G401.6 (cell line): ENCODE data around the gene ANKRD9.

Source experiments
- FAIRE-seq: peaks from 2 replicates; lab custom pipeline; 2012; peaks lifted over from hg19 to GRCh38; lab: Jason Lieb, UNC

The ANKRD9 gene

DNA sequence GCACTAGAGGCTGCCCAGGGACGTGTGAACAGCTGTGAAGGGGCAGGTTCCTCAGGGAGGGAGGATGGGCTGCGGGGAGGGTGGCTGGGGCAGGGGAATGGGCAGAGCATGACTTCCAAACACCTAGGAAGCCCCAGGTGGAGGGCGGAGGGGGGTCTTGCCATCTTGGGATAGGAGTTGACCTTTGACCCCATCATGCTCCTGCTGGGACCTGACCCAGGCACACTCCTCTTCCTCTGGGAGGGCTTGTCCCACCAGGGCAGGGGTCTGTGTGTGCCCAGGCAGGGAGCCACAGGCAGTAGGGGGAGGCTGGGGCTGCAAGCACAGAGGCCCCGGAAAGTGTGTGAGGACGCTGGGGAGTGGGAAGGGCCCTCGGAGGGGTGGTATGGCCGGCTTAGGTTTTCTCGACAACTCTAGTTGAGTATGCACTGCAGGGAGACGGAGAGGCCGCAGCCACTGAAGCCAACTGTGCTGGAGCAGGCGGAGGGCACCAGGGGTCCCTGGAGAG lies 3.3 kb upstream of the ANKRD9 start:
- no peak for FAIRE-seq

DNA sequence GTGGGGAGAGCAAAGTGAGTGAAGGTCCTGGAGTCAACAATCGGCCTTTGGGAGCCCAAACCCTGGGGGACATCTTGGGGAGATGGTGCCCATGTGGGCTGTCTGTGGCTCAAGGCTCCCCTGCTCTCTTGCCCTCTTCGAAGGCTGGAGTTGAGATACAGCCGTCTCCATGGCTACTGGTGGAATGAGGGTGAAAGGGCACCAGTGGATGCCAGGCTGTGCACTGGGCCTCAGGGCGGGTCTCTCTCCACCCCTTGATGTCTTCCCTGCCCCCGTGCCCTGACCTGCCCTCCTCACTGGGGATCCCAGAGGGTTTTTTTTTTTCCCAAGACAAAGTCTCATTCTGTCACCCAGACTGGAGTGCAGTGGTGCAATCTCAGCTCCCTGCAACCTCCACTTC lies 2.0 kb upstream of the ANKRD9 start:
- no peak for FAIRE-seq

DNA sequence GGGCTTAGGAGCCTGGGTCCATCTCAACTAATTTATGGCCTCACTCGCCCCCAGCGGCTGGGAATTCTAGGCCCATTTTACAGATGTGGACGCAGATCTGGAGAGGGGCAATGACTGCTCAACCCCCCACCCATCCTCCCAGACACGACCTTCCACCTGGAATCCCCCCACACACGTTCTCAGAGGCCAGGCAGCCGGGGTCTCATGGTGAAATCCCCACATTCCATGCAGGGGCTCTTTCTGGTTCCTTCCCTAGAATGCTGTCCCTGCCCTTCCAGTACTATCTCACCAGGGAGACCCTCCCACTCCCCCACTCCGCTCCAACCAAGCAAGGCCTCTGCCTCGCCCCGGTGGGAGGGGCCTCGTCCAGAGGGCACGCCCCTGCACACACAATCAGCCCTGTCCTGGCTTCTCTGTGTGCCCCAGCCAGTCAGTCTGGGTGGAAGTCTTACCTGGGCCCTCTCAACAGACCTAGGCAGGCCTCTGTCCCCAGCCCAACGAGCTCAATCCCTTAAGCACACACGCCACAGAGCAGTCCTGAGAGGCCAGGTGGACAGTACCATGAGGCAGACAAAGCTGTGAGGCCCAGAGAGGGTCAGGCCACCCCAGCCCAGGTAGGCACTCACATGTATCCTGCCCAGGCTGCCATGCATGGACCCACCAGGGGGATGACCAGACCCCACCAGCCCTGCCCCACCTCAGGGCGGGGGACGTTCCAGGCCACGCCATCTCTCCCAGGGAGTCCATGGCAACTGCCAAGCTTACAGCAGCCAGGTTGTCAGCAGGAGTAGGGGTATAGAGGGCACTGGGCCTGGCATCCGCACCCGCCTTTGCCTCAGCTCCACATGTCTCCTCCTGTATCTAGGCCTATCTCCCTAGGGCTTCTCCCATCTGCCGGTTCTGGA lies 1.3 kb upstream of the ANKRD9 start:
- no peak for FAIRE-seq

- no peak for FAIRE-seq
These were observed 516 bp downstream of the ANKRD9 start for GRCh38 chr14:102508774-102509745.

GRCh38 chr14:102508410-102508773 lies 1.2 kb downstream of the ANKRD9 start:
- FAIRE-seq = no peak

GRCh38 chr14:102507857-102508312 lies 1.7 kb downstream of the ANKRD9 start:
- no peak for FAIRE-seq

- FAIRE-seq = no peak
These were observed 2.3 kb downstream of the ANKRD9 start for GRCh38 chr14:102507081-102507856.

DNA sequence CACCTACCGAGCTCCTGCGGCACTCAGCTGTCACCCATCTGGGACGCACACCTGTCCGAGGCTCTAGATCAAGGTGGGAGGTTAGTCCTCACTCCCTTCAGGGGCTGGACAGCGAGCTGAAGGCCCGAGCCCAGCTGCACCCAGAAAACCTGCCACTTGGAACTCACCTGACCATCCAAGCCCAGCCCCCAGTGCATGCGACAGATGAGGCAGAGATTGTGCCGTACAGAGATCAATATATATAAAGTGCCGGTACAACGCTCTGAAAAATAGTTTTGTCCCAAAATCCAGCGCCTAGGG lies 3.0 kb downstream of the ANKRD9 start:
- no peak for FAIRE-seq

DNA sequence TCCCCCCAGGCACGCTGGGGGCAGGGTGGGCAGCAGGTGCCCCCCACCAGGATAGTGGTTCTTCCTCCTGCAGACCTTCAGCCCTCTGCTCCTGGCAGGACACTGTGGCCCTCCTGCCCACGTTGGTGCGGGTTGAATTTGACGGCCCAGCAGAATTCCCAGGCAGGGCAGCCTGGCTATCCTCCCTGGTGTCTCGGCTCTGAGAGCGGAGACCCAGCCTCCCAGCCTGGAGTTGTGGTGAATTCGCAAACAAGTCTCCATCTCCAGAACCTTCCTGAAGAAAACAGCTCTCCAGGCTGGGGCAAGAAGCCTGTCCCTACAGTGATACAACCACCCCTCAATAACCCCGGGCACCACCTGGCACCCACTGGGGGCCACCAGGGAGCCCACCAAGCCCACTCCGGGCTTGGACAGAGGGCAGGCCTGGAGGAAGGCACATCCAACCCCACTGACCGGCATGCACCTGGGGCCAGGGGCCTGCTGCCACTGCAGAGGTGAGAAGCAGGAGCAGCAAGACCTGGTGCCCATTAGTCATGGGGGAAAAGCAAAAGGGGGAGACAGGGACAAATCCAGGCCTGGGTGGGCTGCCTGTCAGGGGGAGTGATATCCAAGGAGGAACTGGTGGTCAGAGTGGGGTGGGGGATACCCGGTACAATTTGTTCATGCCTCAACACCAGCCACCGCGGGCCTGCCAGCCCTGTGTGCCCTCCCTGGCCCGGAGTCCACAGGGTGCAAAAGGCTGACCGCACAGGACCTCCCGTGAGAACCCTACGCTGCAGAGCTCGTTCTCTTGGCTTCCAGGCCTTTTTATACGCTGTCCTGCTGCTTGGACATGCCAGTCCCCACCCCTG lies 3.6 kb downstream of the ANKRD9 start:
- FAIRE-seq = no peak

GRCh38 chr14:102505000-102505619 lies 4.5 kb downstream of the ANKRD9 start:
- FAIRE-seq = no peak

GRCh38 chr14:102504328-102504999 lies 5.1 kb downstream of the ANKRD9 start:
- no peak for FAIRE-seq

DNA sequence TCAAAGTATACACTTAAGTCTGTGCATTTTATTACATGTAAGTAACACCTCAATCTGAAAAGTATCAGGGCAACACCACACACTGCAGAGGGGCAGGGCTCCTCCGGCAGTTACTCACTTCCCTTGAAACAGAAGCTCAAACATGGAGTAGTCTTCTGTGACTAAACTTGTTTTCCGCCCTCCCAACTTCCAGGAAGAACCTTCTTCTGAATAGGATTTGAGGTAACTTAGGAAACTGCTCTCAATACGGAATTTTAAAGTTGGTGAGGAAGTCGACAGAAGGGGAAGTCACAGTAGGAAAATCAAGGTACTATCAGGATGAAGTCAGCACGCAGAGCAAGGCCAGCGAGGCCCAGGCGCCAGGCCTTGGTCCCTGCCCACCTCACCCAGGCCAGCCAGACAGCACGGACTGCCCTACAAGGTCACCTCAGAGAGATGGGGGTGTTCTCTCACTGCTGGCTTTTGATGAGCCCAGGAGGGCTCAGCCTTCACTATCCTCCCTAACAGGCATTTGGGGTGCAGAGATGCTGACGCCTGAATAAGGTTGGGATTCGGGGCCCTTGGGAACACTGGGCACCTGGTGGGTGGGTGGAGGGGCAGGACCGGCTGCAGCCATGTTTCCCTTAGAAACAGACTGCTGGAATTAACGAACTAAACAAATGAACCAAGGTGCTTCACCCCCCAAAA lies 5.8 kb downstream of the ANKRD9 start:
- FAIRE-seq = no peak

DNA sequence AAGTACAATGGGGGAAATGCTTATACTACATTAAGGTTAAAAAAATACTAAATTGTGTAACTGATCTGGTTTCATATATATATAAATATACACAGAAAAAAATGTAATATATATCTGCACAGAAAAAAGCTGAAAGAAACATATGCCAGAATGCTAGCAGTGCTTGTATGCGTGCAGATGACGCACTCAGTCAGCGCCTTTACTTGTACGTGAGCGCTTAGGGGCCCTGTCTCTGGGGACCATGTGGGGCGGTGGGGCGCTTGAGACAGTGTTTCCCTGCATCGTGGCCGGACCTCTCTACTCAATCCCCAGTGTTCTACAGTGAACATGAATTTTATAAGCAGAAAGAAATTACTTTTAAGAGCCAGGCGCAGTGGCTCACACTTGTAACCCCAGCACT lies 7.0 kb downstream of the ANKRD9 start:
- no peak for FAIRE-seq

GRCh38 chr14:102501751-102502315 lies 7.7 kb downstream of the ANKRD9 start:
- FAIRE-seq = no peak

- FAIRE-seq = no peak
These were observed 8.9 kb downstream of the ANKRD9 start for GRCh38 chr14:102500713-102501112.

DNA sequence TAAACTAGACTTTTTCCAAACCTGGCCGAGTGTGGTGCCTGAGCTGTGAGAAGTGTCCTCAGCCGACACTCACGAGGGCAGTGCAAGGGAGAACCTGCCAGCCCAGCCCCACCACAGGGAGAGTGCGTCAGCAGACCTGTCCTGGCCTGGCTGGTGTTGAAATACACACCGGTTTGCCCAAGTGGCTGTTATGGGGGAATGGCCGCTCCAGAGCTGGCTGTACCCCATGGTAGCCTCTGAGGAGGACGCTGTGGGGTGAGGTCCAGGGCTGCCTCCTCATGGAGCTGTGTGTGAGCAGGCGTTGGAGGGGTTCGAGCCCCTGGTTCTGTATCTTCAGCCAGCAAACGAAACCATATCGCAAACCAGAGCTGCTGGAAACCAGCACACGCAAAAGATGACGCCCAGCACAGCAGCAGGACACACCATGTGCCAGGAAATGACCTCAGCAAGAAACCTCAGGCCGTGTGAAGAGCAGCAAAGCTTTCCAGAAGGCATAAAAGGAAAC lies 9.4 kb downstream of the ANKRD9 start:
- FAIRE-seq = no peak

DNA sequence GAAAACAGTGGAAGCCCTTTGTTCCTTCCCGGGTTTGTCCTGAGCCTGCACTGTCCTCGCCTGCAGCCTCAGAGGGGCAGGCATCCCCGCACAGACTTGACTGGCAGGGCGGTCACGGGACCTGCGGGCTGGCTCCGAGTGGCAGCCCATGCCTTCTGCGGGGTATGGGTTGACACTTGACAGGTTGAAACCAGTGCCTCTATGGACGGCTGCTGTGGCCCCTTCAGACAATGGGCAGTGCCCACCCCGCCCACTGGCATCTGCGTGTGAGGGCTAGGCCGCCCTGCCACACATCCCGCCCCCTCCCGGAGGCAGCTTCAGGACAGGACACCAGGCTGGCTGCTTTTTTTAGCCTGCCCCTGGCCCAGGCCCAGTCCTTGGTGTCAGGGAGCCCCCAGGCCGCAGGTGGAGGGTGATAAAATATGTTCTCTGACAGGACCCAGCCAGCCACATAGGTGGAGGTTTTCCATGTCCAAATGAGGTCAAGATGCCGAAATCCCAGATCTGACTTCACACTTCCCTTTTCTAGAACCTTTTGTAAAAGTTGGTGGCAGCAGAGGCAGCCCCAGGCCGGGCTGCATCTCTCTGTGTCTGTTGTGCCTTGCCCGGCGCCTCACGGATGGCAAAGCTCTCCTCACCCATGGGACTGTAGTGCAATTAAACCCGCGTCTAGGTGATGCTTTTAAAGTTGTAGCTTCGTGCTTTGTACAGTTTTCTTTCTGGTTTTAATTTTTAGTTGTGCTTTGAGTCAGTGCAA lies 10.0 kb downstream of the ANKRD9 start:
- FAIRE-seq = no peak

GRCh38 chr14:102498678-102499265 lies 10.8 kb downstream of the ANKRD9 start:
- FAIRE-seq = no peak
